Glomerular visceral epithelial cell (primary cell): Measurements from ENCODE around the gene ISLR.

Experiments
- DNase-seq: peaks from one replicate; pipeline ENCODE4 v3.0.0-alpha.2; 2016; ENCODE audit errors: extremely low spot score

ISLR gene

DNA sequence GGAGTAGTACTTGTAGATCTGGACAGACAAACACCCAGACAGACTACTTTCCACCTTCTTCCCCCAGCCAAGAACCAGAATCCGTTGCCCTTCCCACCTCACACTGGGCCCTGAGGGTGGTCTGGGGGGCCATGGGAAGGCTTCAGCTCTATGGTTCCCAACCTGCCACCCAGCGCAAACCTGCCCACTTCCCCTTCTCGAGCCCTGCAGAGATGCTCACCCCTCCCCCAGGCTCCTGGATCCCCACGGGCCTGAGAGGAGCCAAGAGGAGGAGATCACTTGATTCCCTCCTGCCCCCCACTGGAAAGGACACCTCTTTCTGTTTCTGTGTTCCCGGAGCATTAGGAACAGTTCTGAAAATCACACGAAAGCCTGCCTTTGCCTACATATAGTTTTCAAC is 20.4 kb downstream of the ISLR start:
- DNase-seq: no peak

DNA sequence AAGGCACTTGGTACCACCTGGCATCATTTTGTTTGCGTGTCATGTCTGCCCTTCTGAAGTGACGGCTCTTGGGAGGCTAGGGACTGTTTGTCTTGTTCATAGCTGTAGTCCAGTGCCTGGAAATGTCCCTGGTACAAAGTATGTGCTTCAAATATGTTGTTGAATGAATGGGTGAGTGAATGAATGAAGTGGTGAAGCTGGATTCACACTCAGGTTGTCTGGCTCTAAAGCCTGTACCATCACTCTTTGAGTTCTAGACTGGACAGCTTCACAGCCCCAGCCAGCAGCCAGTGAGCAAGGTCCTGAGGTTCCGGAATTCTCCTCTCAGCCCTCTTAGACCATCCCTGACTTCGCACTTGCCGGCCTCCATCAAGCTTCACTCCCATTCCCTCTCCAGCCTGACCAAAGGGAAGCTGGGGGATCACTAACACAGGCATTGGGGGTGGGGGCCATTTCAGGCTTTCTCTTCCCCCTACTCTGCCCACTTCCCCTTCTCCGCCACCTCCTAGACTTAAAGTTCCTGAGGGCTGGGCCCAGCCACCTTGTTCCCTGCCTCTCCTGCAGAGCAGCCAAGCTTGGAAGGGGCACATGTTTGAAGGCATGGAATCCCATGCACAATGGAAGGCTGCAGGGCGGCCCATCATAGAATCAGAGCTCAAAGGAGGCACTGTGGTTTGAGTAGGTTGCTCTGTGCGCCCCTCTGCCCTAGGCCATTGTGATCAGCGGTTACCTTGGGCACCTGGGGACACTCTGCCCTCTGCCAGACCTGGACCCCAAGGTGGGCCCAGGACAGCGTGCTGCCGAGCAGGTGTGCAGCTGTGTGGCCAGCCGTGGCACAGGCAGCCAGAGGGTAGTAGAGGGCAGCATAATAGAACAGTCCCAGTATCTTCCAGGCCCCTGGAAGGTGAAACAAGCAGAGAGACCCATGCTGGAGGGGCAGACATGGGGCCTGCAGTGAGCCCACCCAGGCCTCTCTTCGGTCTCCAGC is 21.4 kb downstream of the ISLR start:
- no peak for DNase-seq

- peak; percentile 96 for DNase-seq
Measured at GRCh38 chr15:74196175-74196574, 22.7 kb downstream of the ISLR start.

DNA sequence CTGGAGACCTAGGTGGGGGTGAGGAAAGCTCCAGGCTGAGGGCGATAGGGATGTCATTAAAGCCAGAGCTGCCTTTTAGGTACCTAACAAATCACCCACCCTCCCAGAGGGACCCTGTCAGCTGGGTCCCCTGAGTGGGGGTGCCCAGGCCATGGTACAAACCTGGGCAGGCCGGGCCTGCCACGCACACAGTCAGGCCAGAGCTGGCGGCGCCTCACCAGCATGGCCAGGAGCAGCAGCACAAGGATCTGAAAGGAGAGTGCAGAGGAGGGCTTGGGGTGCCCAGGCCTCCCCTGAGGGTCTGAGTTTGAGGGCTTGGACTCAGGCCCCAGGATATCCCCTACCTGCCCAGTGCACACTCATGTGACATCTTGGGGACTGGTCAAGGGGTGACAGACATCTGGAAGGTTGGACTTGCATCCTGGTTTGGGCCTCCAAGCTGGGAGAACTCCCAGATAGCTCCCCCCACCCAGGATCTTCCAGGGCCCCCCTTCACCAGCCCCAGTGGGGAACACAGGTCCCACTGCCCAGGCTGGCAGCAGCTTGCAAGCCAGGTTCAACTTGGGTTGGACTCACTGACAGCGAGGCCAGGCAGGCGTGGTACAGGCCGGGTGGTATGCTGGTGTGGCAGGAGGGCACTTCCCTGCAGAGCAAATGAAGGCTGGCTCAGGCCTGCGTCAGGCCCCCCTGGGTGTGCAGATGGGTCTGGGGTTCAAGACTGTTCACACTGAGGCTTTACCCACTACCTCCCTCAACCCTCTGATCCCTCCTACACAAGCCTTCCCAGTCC is 23.9 kb downstream of the ISLR start:
- DNase-seq: no peak

GRCh38 chr15:74199297-74199652 is 25.8 kb downstream of the ISLR start:
- no peak for DNase-seq

DNA sequence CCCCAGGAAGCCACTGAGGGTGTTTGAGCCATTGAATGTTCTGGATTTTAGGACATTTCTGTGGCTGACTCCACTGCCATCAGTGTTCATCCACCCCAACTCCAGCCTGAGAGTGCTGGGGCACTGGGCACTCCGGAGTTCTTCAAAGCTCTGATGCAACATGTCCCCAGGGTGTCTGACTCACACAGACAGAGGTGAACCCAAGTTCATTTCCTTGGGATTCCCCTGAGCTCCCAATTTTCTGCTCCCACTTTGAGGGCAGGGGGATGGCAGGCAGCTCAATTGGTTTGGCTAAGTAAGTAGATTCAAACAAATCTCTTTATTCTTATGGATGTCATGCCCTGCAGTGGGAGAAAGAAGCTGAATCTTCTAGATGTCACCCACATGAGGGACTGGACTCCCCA is 26.9 kb downstream of the ISLR start:
- peak; percentile 63 for DNase-seq

DNA sequence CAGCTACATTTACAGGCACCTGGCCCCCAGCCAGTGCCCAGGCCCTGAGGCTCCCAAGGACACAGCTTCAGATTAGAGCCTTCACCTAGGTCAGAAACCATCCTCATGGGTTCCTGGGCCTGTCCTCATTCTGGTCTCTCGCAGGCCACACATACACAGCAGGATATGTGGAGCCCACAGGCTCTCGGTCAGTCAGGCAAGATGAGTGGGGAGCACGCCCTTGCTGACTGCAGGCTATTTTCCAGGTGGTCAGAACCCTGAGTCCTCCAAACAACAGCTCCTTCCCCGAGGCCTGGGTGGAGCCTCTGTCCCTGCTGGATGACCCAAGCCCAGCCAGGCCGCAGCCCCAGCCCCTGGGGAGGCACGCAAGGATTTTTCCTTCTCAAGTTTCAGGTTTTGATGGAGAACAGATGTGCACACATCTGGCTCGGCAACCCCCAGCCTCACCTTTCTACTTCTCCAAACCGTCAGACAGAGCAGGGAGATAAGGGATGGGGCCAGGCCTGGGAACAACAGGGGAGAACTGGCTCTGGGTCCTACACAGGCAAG is 27.4 kb downstream of the ISLR start:
- no peak for DNase-seq

GRCh38 chr15:74201710-74202420 is 28.4 kb downstream of the ISLR start:
- DNase-seq: peak; percentile 71

- DNase-seq: no peak
Measured at GRCh38 chr15:74202452-74203401, 29.2 kb downstream of the ISLR start, which contains the start of gene STRA6. Gene STRA6 (minus strand): TSS chr15:74202787. CDS start chr15:74202267, 520 bp downstream.

DNA sequence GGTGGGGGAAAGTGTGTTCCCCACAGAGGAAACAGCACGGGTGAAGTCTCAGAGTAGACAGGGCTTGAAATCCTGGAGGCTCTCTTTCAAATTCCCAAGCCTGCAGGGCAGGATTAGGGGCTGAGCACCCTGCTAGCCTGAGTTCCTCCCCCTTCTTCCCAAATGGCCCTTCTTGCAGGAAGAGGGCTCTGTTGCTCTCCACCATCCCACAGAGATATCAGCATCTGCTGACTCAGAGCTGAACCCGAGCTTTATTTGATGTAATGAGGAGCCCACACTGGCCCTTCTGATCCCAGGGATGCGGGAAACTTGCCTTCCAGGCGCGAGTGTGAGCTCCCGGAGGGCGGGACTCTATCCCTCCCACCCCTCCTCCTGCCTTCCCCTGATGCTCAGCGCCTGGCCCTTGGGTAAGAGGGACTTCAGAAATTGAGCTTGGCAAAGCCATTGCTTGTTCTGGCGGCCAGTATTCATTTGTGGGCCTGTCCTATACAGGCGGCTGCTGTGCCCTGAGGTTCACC is 30.5 kb downstream of the ISLR start:
- no peak for DNase-seq

DNA sequence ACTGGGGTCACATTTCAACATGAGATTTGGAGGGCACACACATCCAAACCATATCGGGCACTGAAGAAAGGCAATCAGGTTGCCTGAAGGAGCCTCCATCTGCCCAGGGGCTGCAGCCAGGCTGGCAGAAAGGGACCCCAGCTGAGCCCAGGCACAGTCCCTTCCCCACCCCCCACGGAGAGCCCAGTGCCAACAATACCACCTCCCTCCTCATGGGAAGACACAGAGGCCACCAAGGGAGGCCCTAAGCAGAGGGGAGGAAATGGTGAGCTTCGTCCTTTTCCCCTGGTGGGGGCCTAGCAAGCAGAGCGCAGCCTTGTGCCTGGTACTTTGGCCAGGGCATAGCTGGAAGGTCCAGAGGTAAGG is 32.1 kb downstream of the ISLR start:
- no peak for DNase-seq

GRCh38 chr15:74206801-74207281 is 33.3 kb downstream of the ISLR start:
- peak; percentile 93 for DNase-seq

DNA sequence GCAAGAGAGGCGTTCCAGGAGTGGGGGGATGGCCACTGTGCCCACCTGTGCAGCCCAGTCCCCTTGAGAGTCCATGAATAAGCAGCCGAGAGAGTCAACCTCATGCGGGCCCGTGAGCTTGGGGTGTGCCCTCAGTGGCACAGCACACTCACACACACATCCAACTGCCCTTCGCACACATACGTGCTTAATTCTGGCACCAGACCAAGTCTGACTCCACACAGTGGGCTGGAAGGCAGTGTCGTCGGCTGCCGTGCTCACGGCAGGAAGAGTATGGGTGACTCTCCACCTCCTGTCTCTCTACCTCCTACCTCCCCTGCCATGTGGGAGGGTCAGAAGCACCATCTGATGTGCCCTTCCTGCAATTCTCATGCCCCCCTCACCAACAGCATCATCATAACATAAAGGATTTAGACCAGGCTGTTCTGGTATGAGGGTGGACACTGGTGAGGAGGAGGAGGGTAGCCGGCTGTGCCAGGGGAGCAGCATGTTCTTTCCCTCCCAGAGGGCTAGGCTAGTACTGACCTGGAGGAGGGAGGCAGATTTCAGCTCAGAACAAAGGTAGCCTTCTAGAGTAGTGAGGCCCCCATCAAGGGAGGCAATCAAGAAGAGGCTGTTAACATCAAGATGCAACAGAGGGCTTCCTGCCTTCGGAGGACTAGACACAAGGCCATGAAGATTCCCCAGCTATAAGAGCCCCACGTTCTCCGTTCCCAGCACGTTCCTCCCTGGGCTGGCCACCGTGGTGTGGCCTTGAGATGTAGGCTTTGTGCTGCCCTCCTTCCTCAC is 34.3 kb downstream of the ISLR start:
- peak; percentile 73 for DNase-seq

DNA sequence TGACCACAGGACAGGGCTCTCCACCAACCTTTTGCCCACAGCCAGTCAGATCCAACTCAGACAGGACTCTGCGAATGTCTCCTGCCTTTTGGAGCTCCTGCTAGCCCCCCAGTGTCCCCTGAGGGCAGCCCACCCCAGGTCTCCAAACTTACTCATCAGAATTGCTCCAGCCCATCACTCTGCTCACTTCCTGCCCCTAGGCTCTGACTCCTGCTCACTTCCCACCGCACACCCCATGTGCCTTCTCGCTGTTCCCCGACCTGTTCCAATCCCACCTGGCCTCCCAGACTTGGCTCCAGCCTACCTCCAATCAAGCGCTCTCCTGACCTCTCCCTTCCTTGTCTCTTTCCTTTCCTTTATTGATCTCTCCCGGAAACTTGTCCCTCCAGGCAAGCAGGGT is 35.0 kb downstream of the ISLR start:
- DNase-seq: no peak

- peak; percentile 91 for DNase-seq
Measured at GRCh38 chr15:74208901-74209559, 35.5 kb downstream of the ISLR start.

DNA sequence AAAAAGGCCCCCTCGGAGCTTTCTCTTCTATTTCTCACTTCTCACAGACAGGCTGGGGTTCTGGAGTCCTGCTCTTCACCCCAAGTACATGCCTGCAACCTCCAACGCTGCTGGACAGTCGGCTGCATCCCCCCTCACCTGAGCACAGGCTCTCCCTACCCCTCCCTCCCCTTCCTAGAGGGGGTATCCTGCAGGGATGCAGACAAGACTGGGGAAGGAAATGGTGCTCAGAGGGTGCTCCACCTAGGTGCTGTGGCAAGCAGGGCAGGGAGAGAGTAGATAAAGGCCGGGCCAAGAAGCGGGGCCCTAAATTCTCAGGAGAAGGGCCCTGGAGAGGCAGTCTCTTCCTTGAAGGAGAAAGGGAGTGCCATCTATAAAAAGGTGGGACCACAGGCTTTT is 36.0 kb downstream of the ISLR start:
- no peak for DNase-seq

DNA sequence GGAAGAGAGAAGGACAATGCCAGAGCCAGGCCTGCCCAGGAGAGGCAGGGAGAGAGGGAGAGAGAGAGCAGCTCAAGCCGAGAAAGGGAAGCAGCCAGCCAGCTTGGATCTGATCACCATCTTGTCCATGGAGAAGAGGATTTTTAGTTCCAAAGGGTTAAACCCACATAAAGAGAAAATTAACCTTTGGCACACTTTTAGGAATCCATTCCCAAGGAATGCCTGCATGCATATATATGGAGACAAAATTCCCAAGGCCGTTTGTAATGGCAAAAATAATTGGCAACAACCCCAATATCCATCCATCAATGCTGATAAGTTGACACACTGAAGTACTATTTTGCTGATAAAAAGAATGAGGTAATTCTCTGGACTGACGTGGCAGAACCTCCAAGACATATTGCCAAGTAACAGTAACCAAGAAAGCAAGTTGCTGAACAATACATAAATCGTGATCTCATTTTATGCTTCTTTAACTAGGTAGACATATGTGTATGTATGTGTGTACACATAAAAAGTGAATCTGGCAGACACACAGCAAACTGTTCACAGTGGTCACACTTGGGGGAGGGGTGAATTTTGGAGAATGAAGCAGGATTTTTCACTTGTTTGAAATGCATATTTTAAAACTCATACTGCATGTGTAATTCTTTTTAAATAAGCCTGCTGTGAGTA is 36.6 kb downstream of the ISLR start:
- DNase-seq: peak; percentile 76

GRCh38 chr15:74210729-74211128 is 37.2 kb downstream of the ISLR start:
- no peak for DNase-seq
